ENCODE data around the gene NECTIN1.

NECTIN1 gene

GRCh38 chr11:119645018-119645417 lies 84.0 kb downstream of the NECTIN1 start:
- no peaks in the 10 kb centered on the region for H4K20me1 ChIP-seq (ENCODE audit: control insufficient read depth, insufficient read depth, low read depth, low read length)
- H3K9me3 ChIP-seq (ENCODE audit: control insufficient read depth, insufficient read depth, low read length) = no peaks in the 10 kb centered on the region
- no peaks in the 10 kb centered on the region for H3K36me3 ChIP-seq (ENCODE audit: control insufficient read depth, low read length)
- no peak overlapping the region for H3K4me3 ChIP-seq (ENCODE audit: low read length)
- no peak overlapping the region for H3K4me2 ChIP-seq (ENCODE audit: low read length)
- no peak for TF ChIP-seq EZH2phosphoT487 (IDR thresholded peaks at IDR 0.05; ENCODE audit: borderline replicate concordance, low read length)
- TF ChIP-seq, protein P1, sequence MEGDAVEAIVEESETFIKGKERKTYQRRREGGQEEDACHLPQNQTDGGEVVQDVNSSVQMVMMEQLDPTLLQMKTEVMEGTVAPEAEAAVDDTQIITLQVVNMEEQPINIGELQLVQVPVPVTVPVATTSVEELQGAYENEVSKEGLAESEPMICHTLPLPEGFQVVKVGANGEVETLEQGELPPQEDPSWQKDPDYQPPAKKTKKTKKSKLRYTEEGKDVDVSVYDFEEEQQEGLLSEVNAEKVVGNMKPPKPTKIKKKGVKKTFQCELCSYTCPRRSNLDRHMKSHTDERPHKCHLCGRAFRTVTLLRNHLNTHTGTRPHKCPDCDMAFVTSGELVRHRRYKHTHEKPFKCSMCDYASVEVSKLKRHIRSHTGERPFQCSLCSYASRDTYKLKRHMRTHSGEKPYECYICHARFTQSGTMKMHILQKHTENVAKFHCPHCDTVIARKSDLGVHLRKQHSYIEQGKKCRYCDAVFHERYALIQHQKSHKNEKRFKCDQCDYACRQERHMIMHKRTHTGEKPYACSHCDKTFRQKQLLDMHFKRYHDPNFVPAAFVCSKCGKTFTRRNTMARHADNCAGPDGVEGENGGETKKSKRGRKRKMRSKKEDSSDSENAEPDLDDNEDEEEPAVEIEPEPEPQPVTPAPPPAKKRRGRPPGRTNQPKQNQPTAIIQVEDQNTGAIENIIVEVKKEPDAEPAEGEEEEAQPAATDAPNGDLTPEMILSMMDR (IDR thresholded peaks at IDR 0.05; ENCODE audit: low read depth, low read length, poor library complexity, severe bottlenecking) = no peak
- H3K4me1 ChIP-seq (ENCODE audit: control insufficient read depth, low read length) = no peaks in the 10 kb centered on the region
- no peaks in the 10 kb centered on the region for H3K9me2 ChIP-seq (replicated peaks; ENCODE audit: control insufficient read depth, low read length)
- H3K27ac ChIP-seq (ENCODE audit: low read depth, low read length) = no peak overlapping the region
- H3K27me3 ChIP-seq (ENCODE audit: control insufficient read depth, low read length) = no peaks in the 10 kb centered on the region
- no peaks in the 10 kb centered on the region for H3F3A ChIP-seq (ENCODE audit: control insufficient read depth, insufficient read depth)
- H3K79me2 ChIP-seq (ENCODE audit: control insufficient read depth, low read length) = no peaks in the 10 kb centered on the region

GRCh38 chr11:119644502-119644901 lies 84.5 kb downstream of the NECTIN1 start:
- Histone ChIP-seq H3K36me3 (ENCODE audit: control insufficient read depth, low read length) (no peaks in the 10 kb centered on the region), H3K9me3 (ENCODE audit: control insufficient read depth, insufficient read depth, low read length) (no peaks in the 10 kb centered on the region), H3K79me2 (ENCODE audit: control insufficient read depth, low read length) (no peaks in the 10 kb centered on the region), H3K4me3 (ENCODE audit: low read length) (no peak overlapping the region), H3K27ac (ENCODE audit: low read depth, low read length) (no peak overlapping the region), H3F3A (ENCODE audit: control insufficient read depth, insufficient read depth) (no peaks in the 10 kb centered on the region), H3K4me1 (ENCODE audit: control insufficient read depth, low read length) (no peaks in the 10 kb centered on the region), H3K4me2 (ENCODE audit: low read length) (no peak overlapping the region), H3K9me2 (replicated peaks; ENCODE audit: control insufficient read depth, low read length) (no peaks in the 10 kb centered on the region), H4K20me1 (ENCODE audit: control insufficient read depth, insufficient read depth, low read depth, low read length) (no peaks in the 10 kb centered on the region), H3K27me3 (ENCODE audit: control insufficient read depth, low read length) (no peaks in the 10 kb centered on the region)
- no peak for TF ChIP-seq EZH2phosphoT487 (IDR thresholded peaks at IDR 0.05; ENCODE audit: borderline replicate concordance, low read length)
- TF ChIP-seq, protein P1 (IDR thresholded peaks at IDR 0.05; ENCODE audit: low read depth, low read length, poor library complexity, severe bottlenecking) = no peak

- H3F3A ChIP-seq (ENCODE audit: control insufficient read depth, insufficient read depth) = no peaks in the 10 kb centered on the region
- no peaks in the 10 kb centered on the region for H3K79me2 ChIP-seq (ENCODE audit: control insufficient read depth, low read length)
- no peak overlapping the region for H3K27ac ChIP-seq (ENCODE audit: low read depth, low read length)
- H3K9me3 ChIP-seq (ENCODE audit: control insufficient read depth, insufficient read depth, low read length) = no peaks in the 10 kb centered on the region
- no peaks in the 10 kb centered on the region for H4K20me1 ChIP-seq (ENCODE audit: control insufficient read depth, insufficient read depth, low read depth, low read length)
- H3K27me3 ChIP-seq (ENCODE audit: control insufficient read depth, low read length) = no peaks in the 10 kb centered on the region
- H3K36me3 ChIP-seq (ENCODE audit: control insufficient read depth, low read length) = no peaks in the 10 kb centered on the region
- no peak overlapping the region for H3K4me2 ChIP-seq (ENCODE audit: low read length)
- H3K9me2 ChIP-seq (replicated peaks; ENCODE audit: control insufficient read depth, low read length) = no peaks in the 10 kb centered on the region
- TF ChIP-seq, protein P1 (IDR thresholded peaks at IDR 0.05; ENCODE audit: low read depth, low read length, poor library complexity, severe bottlenecking) = no peak
- TF ChIP-seq EZH2phosphoT487 (IDR thresholded peaks at IDR 0.05; ENCODE audit: borderline replicate concordance, low read length) = no peak
- no peaks in the 10 kb centered on the region for H3K4me1 ChIP-seq (ENCODE audit: control insufficient read depth, low read length)
- no peak overlapping the region for H3K4me3 ChIP-seq (ENCODE audit: low read length)
Measured at GRCh38 chr11:119643876-119644225, 85.1 kb downstream of the NECTIN1 start.

All from DOHH2 (cell line).